ENCODE measurements around the gene OSM.
"Not testable (repeated sequence)": the region's sequence is repeated elsewhere in the genome, so short reads cannot be mapped to it uniquely, and the experiment has no call there.

OSM gene

DNA sequence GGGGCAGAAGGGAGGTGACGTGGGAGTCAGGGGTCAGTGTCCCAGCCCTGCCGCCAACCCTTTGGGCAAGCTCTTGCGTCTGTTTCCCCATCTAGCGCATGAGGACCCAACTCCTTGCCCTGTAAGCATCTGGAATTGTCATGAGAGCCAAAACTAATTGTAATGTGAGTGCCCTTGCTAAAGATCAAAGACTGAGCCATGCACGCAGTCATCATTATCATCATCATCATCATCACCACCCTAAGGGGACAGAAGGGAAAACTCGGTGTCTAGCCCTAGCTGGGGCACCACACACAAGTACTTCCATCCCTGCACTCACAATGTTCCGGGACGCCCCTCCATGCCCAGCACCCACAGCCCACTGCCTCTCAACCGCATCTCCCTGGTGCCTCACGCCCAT is 22.6 kb downstream of the OSM start:
- no peak for DNase-seq

DNA sequence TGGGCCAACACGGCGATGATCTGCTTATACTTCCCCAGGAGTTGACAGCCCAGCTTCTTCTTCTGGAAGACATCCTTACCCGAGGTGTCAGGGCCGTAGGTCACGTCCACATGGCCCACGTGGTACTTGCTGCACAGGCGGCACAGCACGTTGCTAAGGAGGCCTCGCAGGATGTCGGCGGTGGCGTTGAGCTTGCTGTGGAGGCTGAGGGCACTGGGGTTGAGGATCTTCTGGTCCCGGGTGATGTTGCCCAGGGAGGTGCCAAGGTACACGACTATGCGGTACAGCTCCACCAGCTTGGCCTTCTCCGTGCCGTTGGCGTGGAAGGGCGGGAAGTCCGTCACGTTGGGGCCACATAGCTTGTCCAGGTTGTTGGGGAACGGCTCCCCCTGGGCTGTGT is 23.0 kb downstream of the OSM start:
- peak; percentile 20 for DNase-seq

DNA sequence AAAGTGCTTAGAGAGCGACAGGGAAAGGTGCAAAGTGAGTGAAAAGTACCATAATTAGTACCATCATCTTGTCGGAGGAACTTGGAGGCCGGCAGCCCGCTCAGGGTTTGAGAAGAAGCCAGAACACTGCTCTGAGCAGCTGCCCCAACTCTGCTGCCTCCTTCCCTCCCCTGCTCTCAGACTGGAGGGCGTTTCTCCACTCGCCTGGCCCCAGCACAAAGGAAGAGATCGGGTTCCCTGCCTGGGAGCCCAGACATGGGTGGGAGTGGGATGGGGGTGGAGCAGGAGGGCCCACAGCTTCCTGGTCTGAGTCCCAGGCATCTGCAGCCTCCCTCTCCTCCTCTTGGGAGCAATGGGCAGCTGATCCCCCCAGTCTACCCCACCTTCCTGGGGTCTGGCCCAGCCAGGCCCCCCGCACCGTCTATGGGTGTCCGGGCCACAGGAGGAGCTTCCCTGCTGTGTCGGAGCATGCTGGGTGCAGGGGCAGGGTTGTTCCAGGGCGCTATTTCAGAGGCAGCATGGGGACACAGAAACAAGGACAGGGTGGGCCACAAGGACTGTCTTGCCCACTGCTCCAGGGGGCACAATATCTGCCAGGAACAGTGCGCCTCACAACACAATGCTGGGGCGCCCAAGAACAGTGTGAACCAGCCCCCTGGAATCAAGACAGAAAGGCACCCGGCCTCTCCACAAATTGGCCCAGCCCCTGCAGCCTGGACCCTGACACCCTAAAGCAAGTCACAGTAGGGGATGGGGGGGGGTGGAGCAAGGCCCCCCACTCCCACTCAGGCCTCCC is 24.9 kb downstream of the OSM start:
- DNase-seq, result no peak

DNA sequence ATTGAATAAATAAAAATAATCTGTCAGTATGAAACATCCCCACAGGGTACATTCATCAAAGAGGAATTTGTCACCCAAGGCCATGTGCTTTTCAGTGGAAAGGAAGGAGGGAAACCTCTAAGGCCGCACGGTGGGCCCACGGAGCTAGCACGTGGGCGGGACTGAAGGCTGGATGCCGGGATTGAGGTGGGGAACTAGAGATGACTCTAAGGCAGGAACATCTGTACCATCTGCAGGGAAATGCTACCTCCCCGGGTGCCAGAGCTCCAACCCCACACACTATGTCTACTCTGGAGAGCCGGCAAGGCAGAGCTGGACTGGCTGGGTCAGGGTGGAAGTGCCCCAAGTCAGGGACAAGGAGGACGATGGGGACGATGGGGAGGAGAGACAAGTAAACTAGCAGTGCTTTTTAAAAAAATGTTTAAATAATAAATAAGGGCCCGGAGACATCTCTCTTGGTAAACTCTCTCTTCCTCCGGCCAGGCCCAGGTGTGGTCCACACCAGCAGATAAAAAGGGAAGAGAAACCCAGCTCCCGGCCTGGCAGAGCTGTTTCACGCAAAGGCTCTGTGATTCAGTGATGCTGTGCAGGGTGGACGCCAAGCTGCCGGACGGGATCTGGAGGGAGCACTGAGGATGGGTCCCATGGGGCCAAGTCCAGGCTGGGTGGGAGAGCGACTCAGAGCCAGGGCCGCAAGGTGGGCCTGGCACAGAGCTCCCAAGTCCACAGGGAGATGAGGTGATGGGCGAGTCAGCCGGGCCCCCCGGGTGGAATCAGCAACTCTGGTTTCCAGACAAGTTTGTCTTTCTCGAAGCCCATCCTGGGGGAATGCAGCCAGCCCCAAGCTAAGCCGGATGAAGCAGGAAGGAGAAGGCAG is 25.9 kb downstream of the OSM start:
- no peak for DNase-seq

DNA sequence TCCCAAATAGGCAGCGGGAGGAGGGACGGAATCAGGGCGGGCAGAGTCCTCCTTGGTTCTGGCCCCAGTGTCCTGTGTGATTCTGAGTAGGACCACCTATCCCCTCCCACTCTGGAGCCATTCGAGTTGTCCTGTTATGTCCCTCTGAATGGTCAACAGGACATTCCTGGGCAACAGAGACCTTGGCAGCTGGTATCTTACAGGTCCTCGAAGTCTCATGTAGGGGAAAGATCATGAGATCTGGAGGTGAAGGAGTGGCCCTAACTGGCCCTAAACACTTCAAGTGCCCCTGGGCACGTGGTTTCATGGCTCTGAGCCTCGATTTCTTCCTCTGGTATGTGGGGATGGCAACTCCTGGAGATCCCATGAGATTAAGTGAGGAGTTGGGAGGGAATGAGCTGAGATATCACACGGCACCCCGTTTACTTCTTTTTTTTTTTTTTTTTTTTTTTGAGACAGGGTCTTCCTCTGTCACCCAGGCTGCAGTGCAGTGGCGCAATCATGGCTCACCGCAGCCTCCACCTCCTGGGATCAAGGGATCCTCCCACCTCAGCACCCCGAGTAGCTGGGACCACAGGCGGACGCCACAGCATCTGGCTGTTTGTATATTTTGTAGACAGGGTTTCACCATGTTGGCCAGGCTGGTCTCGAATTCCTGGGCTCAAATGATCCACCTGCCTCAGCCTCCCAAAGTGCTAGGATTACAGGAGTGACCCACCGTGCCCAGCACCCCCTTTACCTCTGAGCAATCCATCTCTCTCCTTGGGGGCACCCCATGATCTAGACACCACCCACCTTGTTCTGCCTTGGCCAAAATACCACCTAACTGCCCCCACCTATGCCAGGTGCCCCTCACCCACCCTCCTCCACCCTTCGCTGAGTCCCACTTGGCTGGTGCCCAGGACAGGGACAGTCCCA is 26.9 kb downstream of the OSM start:
- DNase-seq, result no peak

DNA sequence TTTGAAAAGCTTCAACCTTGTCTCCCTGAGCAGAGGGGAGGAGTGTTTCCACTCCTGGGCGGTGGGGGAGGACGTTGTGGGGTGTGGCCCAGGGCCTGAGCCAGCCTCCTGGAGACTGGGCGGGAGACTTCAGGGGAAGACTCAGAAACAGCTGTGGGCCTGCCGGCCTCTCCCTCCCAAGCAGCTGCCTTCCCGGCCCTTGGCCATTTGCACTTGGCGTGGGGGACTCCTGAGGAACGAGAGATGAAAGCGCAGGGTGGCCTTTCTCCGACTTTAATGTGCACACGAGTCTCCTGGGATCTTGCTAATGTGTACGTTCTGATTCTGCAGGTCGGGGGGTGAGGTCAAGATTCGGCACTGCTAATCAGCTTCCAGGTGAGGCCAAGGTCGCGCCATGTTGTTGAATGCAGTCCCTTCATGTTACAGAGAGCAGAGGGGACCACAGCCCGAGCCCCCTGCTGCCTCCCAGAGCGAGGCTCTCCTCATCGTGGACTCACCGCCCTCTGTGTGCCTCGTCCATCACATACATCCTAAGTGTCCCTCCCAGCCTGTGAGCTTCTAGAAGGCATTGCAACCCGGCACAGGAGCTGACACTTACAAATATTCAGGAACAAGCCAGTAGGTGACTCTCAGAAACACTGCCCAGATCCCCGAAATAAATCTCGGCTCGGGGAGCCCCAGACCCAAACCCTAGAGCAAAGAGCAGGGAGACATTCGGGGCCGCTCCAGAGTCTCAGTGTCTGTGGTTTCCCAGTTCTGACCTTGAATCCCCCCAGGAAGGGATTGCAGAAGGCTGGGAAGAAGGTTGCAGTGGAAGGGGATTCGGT is 27.8 kb downstream of the OSM start:
- DNase-seq, result no peak

- DNase-seq, result no peak
These were observed 28.5 kb downstream of the OSM start for GRCh38 chr22:30238136-30238535.

- DNase-seq, result no peak
These were observed 29.8 kb downstream of the OSM start for GRCh38 chr22:30236875-30237274.

- DNase-seq, result no peak
These were observed 30.9 kb downstream of the OSM start for GRCh38 chr22:30235687-30236170.

- no peak for DNase-seq
These were observed 31.7 kb downstream of the OSM start for GRCh38 chr22:30234786-30235470.

DNA sequence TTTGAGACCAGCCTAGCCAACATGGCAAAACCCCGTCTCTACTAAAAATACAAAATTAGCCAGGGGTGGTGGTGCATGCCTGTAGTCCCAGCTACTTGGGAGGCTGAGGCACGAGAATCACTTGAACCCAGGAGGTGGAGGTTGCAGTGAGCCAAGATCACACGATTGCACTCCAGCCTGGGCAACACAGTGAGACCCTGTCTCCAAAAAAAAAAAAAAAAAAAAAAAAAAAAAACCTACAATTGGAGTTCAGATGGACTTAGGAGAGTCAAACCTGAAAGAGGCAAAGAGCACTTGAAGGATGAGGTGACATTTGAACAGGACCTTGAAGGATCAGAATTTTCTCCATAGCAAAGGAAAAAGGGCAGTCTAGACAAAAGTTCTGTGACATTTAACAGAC is 32.3 kb downstream of the OSM start:
- not testable (repeated sequence) for DNase-seq

GRCh38 chr22:30233582-30233981 is 33.1 kb downstream of the OSM start:
- no peak for DNase-seq

GRCh38 chr22:30232716-30233218 is 33.9 kb downstream of the OSM start:
- DNase-seq, result no peak

GRCh38 chr22:30230787-30231461 is 35.7 kb downstream of the OSM start:
- DNase-seq, result no peak

GRCh38 chr22:30230330-30230729 is 36.3 kb downstream of the OSM start:
- no peak for DNase-seq

DNA sequence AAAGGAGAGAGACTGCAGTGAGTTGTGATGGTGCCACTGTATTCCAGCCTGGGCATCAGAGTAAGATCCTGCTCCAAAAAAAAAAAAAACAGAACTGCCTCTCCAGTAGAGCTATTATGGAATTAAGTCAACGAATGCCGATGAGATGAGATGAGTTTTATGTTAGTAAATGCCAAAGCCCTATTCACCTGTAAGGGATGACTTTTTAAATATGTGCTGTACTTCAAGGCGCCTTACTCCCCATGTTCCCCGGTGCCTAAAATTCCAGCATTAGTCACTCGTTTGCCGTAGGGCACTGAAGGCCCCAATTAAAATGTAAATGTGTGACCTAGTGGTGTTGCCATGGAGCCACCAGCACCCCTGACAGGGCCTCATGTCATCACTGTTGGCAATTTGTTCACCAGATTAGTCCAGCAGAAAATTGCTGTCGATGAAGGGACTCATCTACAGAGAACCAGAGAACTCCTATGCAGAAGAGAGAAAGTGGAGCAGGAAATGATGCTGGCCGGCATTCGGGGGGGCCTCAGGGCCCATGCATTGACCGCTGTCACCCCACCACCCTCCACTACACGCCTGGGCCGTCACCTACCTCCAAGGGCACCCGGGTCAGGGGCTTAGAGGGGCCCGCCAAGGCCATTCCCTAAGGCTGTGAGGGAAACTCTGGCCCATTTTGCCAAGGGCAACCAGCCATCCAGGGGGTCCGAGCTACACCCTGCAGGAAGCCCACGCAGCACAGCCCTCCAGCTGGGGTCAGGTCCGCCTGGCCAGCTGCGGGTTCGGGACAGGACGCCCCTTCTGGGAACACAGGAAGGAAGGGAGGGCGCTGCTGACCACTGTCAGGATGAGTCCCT is 37.9 kb downstream of the OSM start:
- DNase-seq, result no peak

DNA sequence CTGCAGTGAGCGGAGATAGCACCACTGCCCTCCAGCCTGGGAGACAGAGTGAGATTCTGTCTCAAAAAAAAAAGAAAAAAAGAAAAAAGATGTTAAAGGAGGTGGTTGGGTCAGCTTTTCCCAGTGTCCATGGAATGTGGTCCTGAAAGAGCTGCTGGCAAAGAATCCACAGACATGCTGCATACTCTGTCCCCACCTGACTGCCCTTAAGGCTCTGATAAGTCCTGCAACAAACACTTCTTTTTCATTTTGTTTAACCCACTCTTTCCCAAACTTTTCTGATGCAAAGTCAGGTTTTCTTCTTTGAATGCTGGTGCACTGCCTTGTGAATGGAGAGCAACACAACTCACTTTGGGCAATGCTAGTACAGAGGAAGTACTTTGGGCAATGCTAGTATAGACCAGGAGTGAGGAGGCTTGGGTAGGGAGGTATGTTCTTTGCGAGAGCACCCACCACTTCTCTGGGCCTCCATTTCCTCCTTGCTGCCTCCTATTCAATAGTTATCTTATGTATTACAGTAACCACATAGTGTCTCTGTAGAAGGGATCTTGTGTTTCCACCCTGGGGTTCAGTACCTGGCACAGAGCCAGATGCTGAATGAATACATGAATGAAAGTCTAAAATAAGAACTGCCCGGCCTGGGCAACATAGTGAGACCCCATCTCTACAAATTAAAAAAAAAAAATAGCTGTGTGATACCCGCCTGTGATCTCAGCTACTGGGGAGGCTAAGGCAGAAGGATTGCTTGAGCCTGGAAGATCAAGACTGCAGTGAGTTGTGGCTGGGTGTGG is 39.0 kb downstream of the OSM start:
- DNase-seq, result peak; percentile 18

GRCh38 chr22:30226192-30226832 is 40.3 kb downstream of the OSM start:
- DNase-seq, result no peak
